GM12878 (cell line): ENCODE results near the gene IL33.

Experiments used
- BACH1 ChIP-seq: fragments of 450-650 bp; IDR thresholded peaks from 2 replicates; pipeline ENCODE4 v1.6.1; 2017; ENCODE audit warnings: mild to moderate bottlenecking, borderline replicate concordance
- BRCA1 ChIP-seq: IDR thresholded peaks from 2 replicates; pipeline ENCODE4 v1.6.1; 2011; ENCODE audit warnings: low read depth, low read length, improper control_type of control experiment
- CTCF ChIP-seq, 3 experiments: IDR thresholded peaks in 2 of 3; conservative IDR thresholded peaks in 1 of 3; 2 replicates each; pipeline ENCODE4 v1.5.1; 2011; ENCODE audit warnings: low read depth in 3 of 3, low read length in 3 of 3, mild to moderate bottlenecking in 3 of 3, control low read depth in 2 of 3, moderate library complexity in 2 of 3, inconsistent platforms in 1 of 3, mixed read lengths in 1 of 3; ENCODE audit not compliant: control insufficient read depth in 2 of 3, insufficient read depth in 1 of 3; ENCODE audit errors: extremely low read depth in 1 of 3
- EZH2 ChIP-seq: IDR thresholded peaks from 2 replicates; pipeline ENCODE4 v1.6.1; 2012; ENCODE audit warnings: low read depth, mild to moderate bottlenecking, control low read depth, inconsistent platforms, low read length, borderline replicate concordance; ENCODE audit not compliant: control insufficient read depth
- MAX ChIP-seq: IDR thresholded peaks from 2 replicates; pipeline ENCODE4 v1.6.1; 2012; ENCODE audit warnings: low read depth, low read length, improper control_type of control experiment
- NFIC ChIP-seq: IDR thresholded peaks from 2 replicates; pipeline ENCODE4 v1.6.1; 2012; ENCODE audit warnings: low read depth, mild to moderate bottlenecking, inconsistent platforms, low read length, moderate library complexity
- POLR2AphosphoS5 ChIP-seq: IDR thresholded peaks from 2 replicates; pipeline ENCODE4 v1.6.1; 2011; ENCODE audit warnings: mild to moderate bottlenecking, low read length, inconsistent platforms
- USF2 ChIP-seq: IDR thresholded peaks from 2 replicates; pipeline ENCODE4 v1.6.1; 2011; ENCODE audit warnings: low read depth, low read length, improper control_type of control experiment, borderline replicate concordance

GRCh38 chr9:6184749-6185645 is 30.6 kb upstream of the IL33 start:
- peak; percentile 95 for TF ChIP-seq NFIC
- no peak; the same call in 1 of the 2 replicates for TF ChIP-seq BACH1
- no peak for TF ChIP-seq POLR2AphosphoS5
- no peak for TF ChIP-seq USF2
- TF ChIP-seq EZH2 = no peak
- no peak for TF ChIP-seq CTCF (IDR thresholded peaks at IDR 0.05 in 2 of 3, conservative IDR thresholded peaks at IDR 0.05 in 1 of 3; ENCODE audit: control insufficient read depth in 2 of 3, extremely low read depth in 1 of 3, insufficient read depth in 1 of 3, low read depth in 3 of 3, low read length in 3 of 3)
- no peak for TF ChIP-seq BRCA1
- no peak for TF ChIP-seq MAX
